Panc1 (cell line): ENCODE data around the gene BMF. TPM values are rescaled to one million over a fixed set of nuclear protein-coding genes. Genes with fewer than 3 reads are reported as not detected.

Experiments used
- ATAC-seq: fragments of 200-7000 bp; cut with Tn5 transposase; 2 replicates; pipeline ENCODE4 v1.9.1; 2020; ENCODE audit warnings: mild to moderate bottlenecking, moderate library complexity
- Bru-seq: library from RNA; stranded (reverse); fragments of 400-500 nt; gene quantifications from one replicate; lab custom pipeline; 2021; lab: Mats Ljungman, UMichigan
- BruChase-seq, 2 experiments: library from RNA; stranded (reverse); fragments of 400-500 nt; gene quantifications; one replicate each; lab custom pipeline; 2021; lab: Mats Ljungman, UMichigan
- BruUV-seq: library from RNA; stranded (reverse); fragments of 400-500 nt; replicated peaks from 2 replicates; lab custom pipeline; 2021; lab: Mats Ljungman, UMichigan
- CTCF ChIA-PET: fragments of 300-600 bp; sonication (Branson Sonifier 250); formaldehyde crosslinking; loops from one replicate; lab custom pipeline; 2022; ENCODE audit warnings: antibody characterized with exemption; lab: Charles Lee
- POLR2A ChIA-PET: fragments of 300-600 bp; sonication (Branson Sonifier 250); formaldehyde crosslinking; loops from one replicate; lab custom pipeline; 2022; ENCODE audit warnings: antibody characterized with exemption; lab: Charles Lee
- DNase-seq: peaks from one replicate; pipeline ENCODE4 v3.0.0-alpha.2; 2010; ENCODE audit warnings: low read depth, low spot score
- H3K27ac ChIP-seq: 2 replicates; pipeline ENCODE4 v1.5.1; 2011; ENCODE audit warnings: mild to moderate bottlenecking, low read length, inconsistent platforms
- H3K27me3 ChIP-seq: fragments of 200-500 bp; sonication (Bioruptor generic); 2 replicates; pipeline ENCODE4 v1.6.0; 2014; ENCODE audit warnings: low read length, inconsistent platforms; ENCODE audit not compliant: control insufficient read depth, insufficient read depth
- H3K36me3 ChIP-seq: fragments of 200-500 bp; sonication (Bioruptor generic); 2 replicates; pipeline ENCODE4 v1.5.1; 2014; ENCODE audit warnings: inconsistent platforms, mild to moderate bottlenecking, low read length, moderate library complexity; ENCODE audit not compliant: control insufficient read depth, insufficient read depth
- H3K4me1 ChIP-seq: 2 replicates; pipeline ENCODE4 v1.5.1; 2011; ENCODE audit warnings: inconsistent platforms, mild to moderate bottlenecking, low read length, moderate library complexity; ENCODE audit not compliant: control insufficient read depth, insufficient read depth
- H3K4me3 ChIP-seq, 2 experiments: 2 replicates each; pipeline ENCODE4 v1.5.1; 2011 to 2012; ENCODE audit warnings: low read depth in 2 of 2, low read length in 2 of 2, mild to moderate bottlenecking in 2 of 2, inconsistent platforms in 1 of 2, moderate library complexity in 1 of 2
- H3K9me3 ChIP-seq: fragments of 200-500 bp; sonication (Bioruptor generic); 2 replicates; pipeline ENCODE4 v1.5.1; 2014; ENCODE audit warnings: low read depth, mild to moderate bottlenecking, inconsistent platforms, low read length, moderate library complexity; ENCODE audit not compliant: control insufficient read depth, insufficient read depth
- CTCF ChIP-seq: fragments of 450-650 bp; IDR thresholded peaks from 2 replicates; pipeline ENCODE4 v1.5.1; 2017; ENCODE audit warnings: mild to moderate bottlenecking
- POLR2AphosphoS5 ChIP-seq: IDR thresholded peaks from 2 replicates; pipeline ENCODE4 v1.6.1; 2012; ENCODE audit warnings: mild to moderate bottlenecking, low read depth, low read length, moderate library complexity
- REST ChIP-seq, 2 experiments: IDR thresholded peaks; 2 replicates each; pipeline ENCODE4 v1.6.1; 2011 to 2012; ENCODE audit warnings: low read depth in 2 of 2, control low read depth in 1 of 2, low read length in 1 of 2, mild to moderate bottlenecking in 1 of 2, moderate library complexity in 1 of 2; ENCODE audit not compliant: insufficient read depth in 1 of 2
- SIN3A ChIP-seq: IDR thresholded peaks from 2 replicates; pipeline ENCODE4 v1.6.1; 2012; ENCODE audit warnings: low read depth, mild to moderate bottlenecking, low read length, moderate library complexity, borderline replicate concordance; ENCODE audit not compliant: insufficient read depth
- TCF7L2 ChIP-seq: IDR thresholded peaks from 2 replicates; pipeline ENCODE4 v1.6.1; 2011; ENCODE audit warnings: mild to moderate bottlenecking, low read depth, low read length, inconsistent platforms
- in situ Hi-C: cut with HindIII; loops from 2 replicates; pipeline ENCODE4 v1.10.0; 2016; ENCODE audit warnings: low sequenced_read_pairs, low pct_unique_long_range_greater_than_20kb
- intact Hi-C: fragments of 100-400 bp; cut with micrococcal nuclease; formaldehyde crosslinking; loops from one replicate; pipeline ENCODE4 v1.10.0; 2022; ENCODE audit not compliant: unreplicated experiment
- long read RNA-seq: library from polyadenylated mRNA; unstranded; transcript quantifications from one replicate; pipeline ENCODE4 v2.0.0, GENCODE V29; 2021; ENCODE audit not compliant: unreplicated experiment
- polyA plus RNA-seq: library from polyadenylated mRNA; unstranded; fragments of >200 nt; gene quantifications from one replicate; pipeline ENCODE4 v1.2.1, GENCODE V29; 2012; ENCODE audit warnings: missing spikeins; ENCODE audit not compliant: insufficient read length
- total RNA-seq: library from RNA; stranded (reverse); gene quantifications from one replicate; pipeline ENCODE4 v1.2.1, GENCODE V29; 2021; ENCODE audit not compliant: unreplicated experiment

Gene BMF
- total RNA-seq, result 7.8 TPM
- 9.4 TPM for polyA plus RNA-seq
- Bru-seq, nascent RNA, result percentile 60 among the genes with signal in this experiment
- percentile 55 among the genes with signal in this experiment for BruChase-seq, experiment 1, labeled RNA remaining after a 2-hour chase
- BruChase-seq, experiment 2, labeled RNA remaining after a 6-hour chase, result percentile 39 among the genes with signal in this experiment
- long read RNA-seq, full-length matches to known transcripts, result 1 of 7 reads
- long read RNA-seq, partial matches to known transcripts, result 1 of 7 reads
- long read RNA-seq, other reads (novel, unspliced or antisense), result 5 of 7 reads

- Histone ChIP-seq H3K9me3 (no peaks in the 10 kb centered on the region), H3K36me3 (no peaks in the 10 kb centered on the region), H3K4me3 (peak within 1 kb of the TSS; percentile 73 to 86), H3K4me1 (peaks cover 24% of the 10 kb centered on the region), H3K27me3 (no peaks in the 10 kb centered on the region), H3K27ac (peak within 1 kb of the TSS; percentile 72)
- ChIA-PET POLR2A (interaction anchor here (0.6 kb wide), 1 partner anchor 288 kb away, joined by 3 read pairs; no protein-coding TSS in a partner anchor), CTCF (interaction anchor here (0.6 kb wide), 1 partner anchor 60 kb away, joined by 10 read pairs; no protein-coding TSS in a partner anchor)
- in situ Hi-C loops (no loop called here), intact Hi-C loops (loop anchor here (5.0 kb wide), 1 partner anchor 53 kb away; the partner anchor contains the start of gene BUB1B)
- ATAC-seq (peak; percentile 93), DNase-seq (peak; percentile 96)
- no TSS peak for BruUV-seq
- TF ChIP-seq POLR2AphosphoS5, result no peak; the same call in 1 of the 2 replicates
- TF ChIP-seq REST (IDR thresholded peaks at IDR 0.05; ENCODE audit: insufficient read depth in 1 of 2, low read depth in 2 of 2, low read length in 1 of 2), result 0 out of 4 replicates have a peak, but pooled peaks of 1 of the 2 experiments have one; percentile 44
Measured at GRCh38 chr15:40108855-40109735, at the start of gene BMF. TSS of gene BMF (minus strand) at chr15:40108879. CDS start at chr15:40106086, 2,793 bp downstream.

DNA sequence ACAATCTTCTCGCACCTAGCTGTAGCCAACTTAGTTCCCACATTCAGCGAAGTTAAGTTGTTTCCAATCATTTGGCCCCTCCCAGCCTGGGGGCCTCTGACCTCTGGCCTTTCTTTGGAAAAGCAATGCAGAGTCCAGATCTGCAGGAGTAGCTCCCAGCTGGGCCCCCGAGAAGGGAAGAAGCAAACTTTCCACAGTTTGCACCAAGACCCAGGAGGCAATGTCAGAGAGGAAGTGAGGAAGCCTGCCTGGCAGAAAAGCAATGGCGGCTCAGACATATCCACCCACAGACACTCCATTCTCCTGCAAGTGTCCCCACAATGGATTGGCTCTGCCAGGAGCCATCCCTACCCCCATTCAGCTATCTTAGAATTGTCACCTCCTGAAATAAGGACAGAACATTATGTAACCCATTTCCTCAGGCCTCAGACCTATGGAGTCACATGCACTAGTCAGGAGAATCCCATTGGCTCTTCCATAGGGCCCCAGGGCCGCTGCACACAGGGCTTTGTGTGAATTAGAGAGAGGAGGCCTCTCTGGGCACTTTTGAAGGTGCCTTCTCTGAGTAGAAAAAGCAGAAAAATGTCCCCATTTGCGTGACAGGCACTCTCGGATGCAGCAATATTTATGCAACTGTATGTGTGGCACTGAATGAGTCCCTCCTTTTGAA lies 49.2 kb upstream of the BMF start:
- in situ Hi-C loops (no loop called here), intact Hi-C loops (no loop called here)
- no TSS peak for BruUV-seq
- no peak for TF ChIP-seq SIN3A
- no peak for TF ChIP-seq CTCF
- TF ChIP-seq POLR2AphosphoS5, result no peak
- no peak for TF ChIP-seq REST (IDR thresholded peaks at IDR 0.05; ENCODE audit: insufficient read depth in 1 of 2, low read depth in 2 of 2, low read length in 1 of 2)
- TF ChIP-seq TCF7L2, result no peak
- CTCF ChIA-PET, result no interaction called here
- no peak for DNase-seq
- Histone ChIP-seq H3K9me3 (no peaks in the 10 kb centered on the region), H3K36me3 (peaks cover 2% of the 10 kb centered on the region; the same call in 1 of the 2 replicates), H3K4me3 (no peak overlapping the region), H3K27me3 (no peaks in the 10 kb centered on the region), H3K27ac (no peak overlapping the region), H3K4me1 (peaks cover 14% of the 10 kb centered on the region)
- no peak for ATAC-seq
- POLR2A ChIA-PET, result no interaction called here
